ENCODE results near the gene RGS16. TPM values are rescaled to one million over a fixed set of nuclear protein-coding genes. Genes with fewer than 3 reads are reported as not detected.

The RGS16 gene
- total and polyA plus RNA-seq, 5 donors from 2014 or later, result 0.34 to 16.6 (median 0.57) TPM

DNA sequence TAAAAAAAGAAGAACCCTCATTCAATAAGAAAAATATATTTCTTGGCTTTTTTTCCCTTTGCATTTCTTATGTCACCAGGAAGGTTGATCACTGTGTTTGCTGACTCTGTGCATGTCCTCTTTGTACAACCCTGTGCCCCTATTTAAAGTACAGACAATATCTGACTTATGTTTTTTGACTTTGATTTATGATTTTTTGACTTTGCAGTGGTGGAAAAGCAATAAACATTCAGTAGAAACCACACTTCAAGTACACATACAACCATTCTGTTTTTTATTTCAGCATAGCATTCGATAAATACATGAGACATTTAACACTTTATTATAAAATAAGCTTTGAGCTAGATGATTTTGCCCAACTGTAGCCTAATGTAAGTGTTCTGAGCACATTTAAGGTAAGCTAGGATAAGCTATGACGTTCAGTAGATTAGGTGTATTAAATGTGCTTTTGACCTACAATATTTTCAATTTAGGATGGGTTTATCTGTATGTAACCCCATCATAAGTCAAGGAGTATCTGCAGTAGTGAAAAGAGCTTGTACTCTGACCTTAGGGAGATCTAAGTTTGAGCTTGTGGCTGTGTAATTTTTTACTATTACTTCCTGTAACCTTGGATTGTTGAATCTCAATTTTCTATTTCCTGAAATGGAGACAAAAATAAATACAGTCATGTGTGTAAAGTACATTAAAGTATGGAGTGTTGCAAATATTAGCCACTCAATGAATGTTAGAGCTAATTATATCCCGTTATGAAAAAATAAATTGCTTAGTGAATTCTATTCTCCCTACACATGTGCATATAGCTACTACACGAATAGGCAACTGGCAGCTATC, 16.3 kb downstream of the RGS16 start:
- Mint-ChIP-seq H3K4me3 (peak overlapping the region; percentile 92 to 100 (median 98)), H3K4me1 (peaks cover 22 to 62% (median 54%) of the 10 kb centered on the region in 4 donors), H3K27ac (peak overlapping the region; percentile 99 to 100 (median 100)), H3K36me3 (peaks cover 38% of the 10 kb centered on the region), H3K27me3 (no peaks in the 10 kb centered on the region), H3K9me3 (no peaks in the 10 kb centered on the region)
- H3K27ac ChIP-seq (ENCODE audit: insufficient read depth, low read length, poor library complexity, severe bottlenecking), result peak overlapping the region; percentile 97
- H3K27me3 ChIP-seq (ENCODE audit: control insufficient read depth, insufficient read depth, low read length), result no peaks in the 10 kb centered on the region
- ATAC-seq (ENCODE audit: low read depth in 2 of 2) (peak in 1 of 2 donors; percentile 4), DNase-seq (no peak)
- peak overlapping the region; percentile 96 for H3K4me3 ChIP-seq (ENCODE audit: low read depth, low read length)
- H3K4me1 ChIP-seq (ENCODE audit: control insufficient read depth, insufficient read depth, low read length, poor library complexity, severe bottlenecking), result peaks cover 37% of the 10 kb centered on the region
- peaks cover 15% of the 10 kb centered on the region for H3K36me3 ChIP-seq (ENCODE audit: control insufficient read depth, insufficient read depth, low read length)
- H3K9me3 ChIP-seq (ENCODE audit: control insufficient read depth in 2 of 2, low read length in 2 of 2), result no peaks in the 10 kb centered on the region

DNA sequence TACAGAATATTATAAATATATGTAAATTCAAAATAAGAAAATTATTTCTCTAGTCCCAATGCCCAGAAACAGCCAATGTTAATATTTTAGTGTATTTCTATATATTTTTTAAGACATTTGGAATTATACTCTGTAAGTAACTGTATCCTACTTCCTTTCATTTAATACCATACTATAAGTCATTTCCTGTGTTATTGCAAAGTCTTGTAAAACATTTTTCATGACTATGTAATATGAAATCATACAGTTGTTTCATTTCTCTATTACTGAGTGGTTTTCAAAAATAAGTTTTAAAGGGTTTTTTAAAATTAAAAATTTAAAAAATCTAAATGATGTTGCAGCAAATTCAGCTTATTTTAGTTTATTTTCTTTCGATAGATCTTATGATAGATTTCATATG, 17.1 kb downstream of the RGS16 start:
- Mint-ChIP-seq H3K4me1 (peaks cover 22 to 70% (median 61%) of the 10 kb centered on the region in 4 donors), H3K9me3 (no peaks in the 10 kb centered on the region), H3K36me3 (peaks cover 44% of the 10 kb centered on the region), H3K27me3 (no peaks in the 10 kb centered on the region), H3K4me3 (peak overlapping the region in 1 of 4 donors; percentile 100), H3K27ac (no peak overlapping the region)
- ATAC-seq (ENCODE audit: low read depth in 2 of 2), result no peak
- Histone ChIP-seq H3K4me1 (ENCODE audit: control insufficient read depth, insufficient read depth, low read length, poor library complexity, severe bottlenecking) (peaks cover 45% of the 10 kb centered on the region), H3K4me3 (ENCODE audit: low read depth, low read length) (peak overlapping the region; percentile 96), H3K9me3 (ENCODE audit: control insufficient read depth in 2 of 2, low read length in 2 of 2) (no peaks in the 10 kb centered on the region), H3K27ac (ENCODE audit: insufficient read depth, low read length, poor library complexity, severe bottlenecking) (no peak overlapping the region), H3K36me3 (ENCODE audit: control insufficient read depth, insufficient read depth, low read length) (peaks cover 23% of the 10 kb centered on the region), H3K27me3 (ENCODE audit: control insufficient read depth, insufficient read depth, low read length) (no peaks in the 10 kb centered on the region)
- DNase-seq, result no peak

DNA sequence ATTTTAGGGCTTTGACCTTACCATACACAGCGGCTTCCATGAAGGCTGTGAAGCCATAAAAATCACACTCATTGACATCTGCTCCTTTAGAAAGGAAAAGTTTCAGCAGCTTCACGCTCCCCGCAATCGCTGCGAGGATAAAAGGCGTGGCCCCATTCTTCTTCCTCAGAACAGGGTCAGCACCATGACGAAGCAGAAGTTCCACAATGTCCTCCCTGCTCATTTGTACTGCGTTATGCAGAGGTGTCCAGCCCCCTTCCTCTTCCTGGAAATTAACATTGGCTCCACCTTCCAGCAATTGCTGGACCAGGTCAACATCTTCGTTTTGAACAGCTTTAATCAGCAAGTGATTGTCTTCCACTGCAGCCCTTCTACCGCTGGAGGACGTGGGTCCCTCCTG, 17.8 kb downstream of the RGS16 start:
- Histone ChIP-seq H3K4me1 (ENCODE audit: control insufficient read depth, insufficient read depth, low read length, poor library complexity, severe bottlenecking) (peaks cover 46% of the 10 kb centered on the region), H3K9me3 (ENCODE audit: control insufficient read depth in 2 of 2, low read length in 2 of 2) (no peaks in the 10 kb centered on the region), H3K27me3 (ENCODE audit: control insufficient read depth, insufficient read depth, low read length) (no peaks in the 10 kb centered on the region), H3K4me3 (ENCODE audit: low read depth, low read length) (no peak overlapping the region), H3K36me3 (ENCODE audit: control insufficient read depth, insufficient read depth, low read length) (peaks cover 30% of the 10 kb centered on the region), H3K27ac (ENCODE audit: insufficient read depth, low read length, poor library complexity, severe bottlenecking) (no peak overlapping the region)
- Mint-ChIP-seq H3K4me3 (peak overlapping the region; percentile 38 to 81 (median 64)), H3K9me3 (no peaks in the 10 kb centered on the region), H3K36me3 (peaks cover 47% of the 10 kb centered on the region), H3K27ac (peak overlapping the region in 2 of 3 donors; percentile 79 to 88), H3K27me3 (no peaks in the 10 kb centered on the region), H3K4me1 (peaks cover 22 to 75% (median 62%) of the 10 kb centered on the region in 4 donors)
- DNase-seq (no peak), ATAC-seq (ENCODE audit: low read depth in 2 of 2) (no peak)

DNA sequence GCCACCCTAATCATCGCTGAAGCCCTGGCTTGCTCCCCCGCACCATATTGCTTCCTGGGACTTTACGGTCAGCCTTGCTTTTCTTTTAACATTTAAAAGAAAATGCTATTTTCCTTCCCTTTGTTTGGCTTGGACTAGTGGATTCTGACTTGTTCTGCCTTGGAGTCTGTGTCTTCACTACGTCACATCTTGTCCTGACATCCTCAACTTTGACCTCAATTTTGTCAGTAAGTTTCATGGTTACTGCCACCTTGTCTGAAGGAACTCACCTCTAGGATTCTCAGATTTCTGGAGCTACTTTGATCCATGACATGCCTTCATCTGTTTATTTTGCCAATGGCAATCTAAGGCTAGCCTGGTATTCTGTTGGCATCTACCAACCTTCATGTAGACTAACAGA, 19.4 kb downstream of the RGS16 start:
- Mint-ChIP-seq H3K9me3 (no peaks in the 10 kb centered on the region), H3K36me3 (peaks cover 61% of the 10 kb centered on the region), H3K4me1 (peaks cover 22 to 87% (median 72%) of the 10 kb centered on the region in 4 donors), H3K27me3 (no peaks in the 10 kb centered on the region), H3K27ac (peak overlapping the region in 2 of 3 donors; percentile 47 to 79), H3K4me3 (peak overlapping the region; percentile 50 to 94 (median 80))
- Histone ChIP-seq H3K9me3 (ENCODE audit: control insufficient read depth in 2 of 2, low read length in 2 of 2) (no peaks in the 10 kb centered on the region), H3K27me3 (ENCODE audit: control insufficient read depth, insufficient read depth, low read length) (no peaks in the 10 kb centered on the region), H3K4me1 (ENCODE audit: control insufficient read depth, insufficient read depth, low read length, poor library complexity, severe bottlenecking) (peaks cover 46% of the 10 kb centered on the region), H3K4me3 (ENCODE audit: low read depth, low read length) (peak overlapping the region; percentile 66), H3K36me3 (ENCODE audit: control insufficient read depth, insufficient read depth, low read length) (peaks cover 46% of the 10 kb centered on the region), H3K27ac (ENCODE audit: insufficient read depth, low read length, poor library complexity, severe bottlenecking) (no peak overlapping the region)
- ATAC-seq (ENCODE audit: low read depth in 2 of 2) (no peak), DNase-seq (no peak)

DNA sequence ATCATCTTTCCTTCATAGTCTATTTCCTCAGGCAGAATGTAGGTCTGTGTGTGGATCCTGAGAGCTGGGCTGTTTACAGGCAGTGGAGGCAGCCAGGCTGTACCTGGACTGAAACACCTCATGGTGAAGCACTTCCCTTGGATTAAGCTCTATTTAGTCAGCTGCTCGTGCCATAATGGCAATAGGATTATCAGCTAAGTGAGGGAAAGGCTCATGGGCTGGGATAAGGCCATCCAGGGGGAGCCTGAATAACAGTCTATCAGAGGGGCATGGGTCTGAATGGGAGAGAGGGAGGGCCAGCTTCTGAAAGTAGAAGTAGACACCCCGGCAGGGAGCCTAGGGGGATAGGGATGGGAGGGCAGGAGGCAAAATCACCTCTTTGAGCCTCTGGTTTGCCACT, 23.5 kb downstream of the RGS16 start:
- H3K9me3 ChIP-seq (ENCODE audit: control insufficient read depth in 2 of 2, low read length in 2 of 2), result no peaks in the 10 kb centered on the region
- no peak overlapping the region for H3K4me3 Mint-ChIP-seq
- DNase-seq (no peak), ATAC-seq (ENCODE audit: low read depth in 2 of 2) (no peak)
- no peak overlapping the region for H3K27ac Mint-ChIP-seq
- H3K9me3 Mint-ChIP-seq, result peaks cover 0 to 1% (median 0%) of the 10 kb centered on the region in 7 donors
- H3K4me1 Mint-ChIP-seq, result peaks cover 22 to 78% (median 67%) of the 10 kb centered on the region in 4 donors
- no peak overlapping the region for H3K27ac ChIP-seq (ENCODE audit: insufficient read depth, low read length, poor library complexity, severe bottlenecking)
- peaks cover 37% of the 10 kb centered on the region for H3K4me1 ChIP-seq (ENCODE audit: control insufficient read depth, insufficient read depth, low read length, poor library complexity, severe bottlenecking)
- H3K27me3 ChIP-seq (ENCODE audit: control insufficient read depth, insufficient read depth, low read length), result no peaks in the 10 kb centered on the region
- H3K27me3 Mint-ChIP-seq, result no peaks in the 10 kb centered on the region
- no peak overlapping the region for H3K4me3 ChIP-seq (ENCODE audit: low read depth, low read length)
- H3K36me3 Mint-ChIP-seq, result peaks cover 76% of the 10 kb centered on the region
- H3K36me3 ChIP-seq (ENCODE audit: control insufficient read depth, insufficient read depth, low read length), result peaks cover 80% of the 10 kb centered on the region

DNA sequence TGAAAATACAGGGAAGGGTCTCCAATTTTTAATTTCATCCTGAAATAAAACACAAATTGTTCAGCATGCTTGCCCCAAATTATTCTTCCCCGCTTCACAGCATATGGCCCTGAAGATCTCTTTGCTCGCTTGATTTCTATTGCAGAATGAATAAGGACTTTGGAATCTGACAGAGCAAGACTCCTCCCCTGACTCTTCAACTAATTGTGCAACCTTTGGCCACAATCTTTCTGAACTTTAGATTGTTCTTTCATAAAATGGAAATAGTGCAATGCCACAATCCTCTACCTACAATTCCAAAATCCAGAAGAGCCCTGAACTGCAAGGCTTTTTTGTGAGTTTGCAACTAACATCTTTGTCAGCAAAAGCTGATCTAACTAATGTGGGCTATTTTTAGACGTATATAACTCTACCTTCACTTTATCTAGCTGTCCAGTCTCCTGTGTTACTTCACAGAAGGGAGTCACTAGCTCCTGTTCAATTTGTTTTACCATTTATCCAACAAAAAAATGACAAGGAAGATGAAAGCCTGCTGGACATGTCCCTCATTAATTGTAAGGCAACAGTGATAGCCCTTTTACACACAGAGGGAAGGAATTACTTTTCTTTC, 28.5 kb downstream of the RGS16 start:
- H3K4me1 Mint-ChIP-seq, result peaks cover 9 to 33% (median 27%) of the 10 kb centered on the region in 4 donors
- no peak overlapping the region for H3K4me3 Mint-ChIP-seq
- Histone ChIP-seq H3K4me1 (ENCODE audit: control insufficient read depth, insufficient read depth, low read length, poor library complexity, severe bottlenecking) (no peaks in the 10 kb centered on the region), H3K27me3 (ENCODE audit: control insufficient read depth, insufficient read depth, low read length) (no peaks in the 10 kb centered on the region), H3K27ac (ENCODE audit: insufficient read depth, low read length, poor library complexity, severe bottlenecking) (no peak overlapping the region), H3K36me3 (ENCODE audit: control insufficient read depth, insufficient read depth, low read length) (peaks cover 76% of the 10 kb centered on the region), H3K4me3 (ENCODE audit: low read depth, low read length) (no peak overlapping the region), H3K9me3 (ENCODE audit: control insufficient read depth in 2 of 2, low read length in 2 of 2) (no peaks in the 10 kb centered on the region)
- peaks cover 0 to 1% (median 0%) of the 10 kb centered on the region in 7 donors for H3K9me3 Mint-ChIP-seq
- H3K36me3 Mint-ChIP-seq, result peaks cover 62% of the 10 kb centered on the region
- ATAC-seq (ENCODE audit: low read depth in 2 of 2) (no peak), DNase-seq (no peak)
- no peaks in the 10 kb centered on the region for H3K27me3 Mint-ChIP-seq
- H3K27ac Mint-ChIP-seq, result no peak overlapping the region

DNA sequence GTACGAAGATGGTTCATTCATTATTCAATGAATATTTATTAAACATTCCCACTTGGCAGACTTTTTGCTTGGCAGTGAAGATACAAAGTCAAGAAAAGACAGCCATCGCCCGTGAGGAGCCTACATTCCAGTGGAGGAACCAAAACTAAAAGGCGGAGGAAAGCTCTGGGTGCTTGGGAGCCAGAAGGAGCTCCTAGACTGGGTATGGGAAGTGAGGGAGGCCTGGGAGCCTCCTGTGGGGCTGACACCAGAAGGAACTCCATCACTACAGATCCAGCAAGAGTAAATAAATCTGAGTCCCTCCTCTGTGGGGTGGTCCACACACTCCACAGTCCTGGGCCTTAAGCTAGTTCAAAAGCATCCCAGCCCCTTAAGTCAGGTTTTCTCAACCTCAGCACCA, 30.0 kb downstream of the RGS16 start:
- ATAC-seq (ENCODE audit: low read depth in 2 of 2), result no peak
- Histone ChIP-seq H3K36me3 (ENCODE audit: control insufficient read depth, insufficient read depth, low read length) (peaks cover 61% of the 10 kb centered on the region), H3K4me1 (ENCODE audit: control insufficient read depth, insufficient read depth, low read length, poor library complexity, severe bottlenecking) (no peaks in the 10 kb centered on the region), H3K4me3 (ENCODE audit: low read depth, low read length) (no peak overlapping the region), H3K27ac (ENCODE audit: insufficient read depth, low read length, poor library complexity, severe bottlenecking) (no peak overlapping the region), H3K9me3 (ENCODE audit: control insufficient read depth in 2 of 2, low read length in 2 of 2) (no peaks in the 10 kb centered on the region), H3K27me3 (ENCODE audit: control insufficient read depth, insufficient read depth, low read length) (no peaks in the 10 kb centered on the region)
- no peak overlapping the region for H3K27ac Mint-ChIP-seq
- no peak for DNase-seq
- peaks cover 48% of the 10 kb centered on the region for H3K36me3 Mint-ChIP-seq
- H3K27me3 Mint-ChIP-seq, result no peaks in the 10 kb centered on the region
- H3K9me3 Mint-ChIP-seq, result peaks cover 0 to 1% (median 0%) of the 10 kb centered on the region in 7 donors
- H3K4me1 Mint-ChIP-seq, result peaks cover 6 to 19% (median 17%) of the 10 kb centered on the region in 4 donors
- H3K4me3 Mint-ChIP-seq, result no peak overlapping the region
